ENCODE results near the gene TBK1.

GRCh38 chr12:64521833-64522232 is 69.9 kb downstream of the TBK1 start:
- TF ChIP-seq CTCF (IDR thresholded peaks at IDR 0.05): no peak
- no peak for TF ChIP-seq ZFX (IDR thresholded peaks at IDR 0.05; ENCODE audit: borderline replicate concordance)
